IMR-90 (cell line): ENCODE measurements around the gene KLRF1. TPM values are rescaled to one million over a fixed set of nuclear protein-coding genes. Genes with fewer than 3 reads are reported as not detected.

ENCODE experiments used
- ATAC-seq: fragments of 200-7000 bp; cut with Tn5 transposase; 2 replicates; pipeline ENCODE4 v1.9.1; 2020; ENCODE audit warnings: low read depth, mild to moderate bottlenecking, moderate library complexity
- BruUV-seq: library from RNA; stranded (reverse); fragments of 400-500 nt; replicated peaks from 2 replicates; lab custom pipeline; 2021; lab: Mats Ljungman, UMichigan
- CTCF ChIA-PET: fragments of 300-600 bp; formaldehyde crosslinking; extraction: SDS; loops from one replicate; lab custom pipeline; 2021; ENCODE audit warnings: antibody characterized with exemption; lab: Yijun Ruan, JAX
- POLR2A ChIA-PET: fragments of 300-600 bp; sonication (Branson Sonifier 250); formaldehyde crosslinking; loops from one replicate; lab custom pipeline; 2022; ENCODE audit warnings: antibody characterized with exemption; ENCODE audit not compliant: unreplicated experiment; lab: Charles Lee
- DNase-seq: peaks from one replicate; pipeline ENCODE4 v3.0.0; 2013
- H2AFZ ChIP-seq: replicated peaks from 2 replicates; pipeline ENCODE3; 2013; ENCODE audit warnings: low read length, mild to moderate bottlenecking; ENCODE audit not compliant: poor library complexity
- H2AK5ac ChIP-seq: 2 replicates; pipeline ENCODE4 v1.6.1; 2013; ENCODE audit warnings: low read depth, low read length, inconsistent platforms
- H2AK9ac ChIP-seq: replicated peaks from 2 replicates; pipeline ENCODE3; 2013; ENCODE audit warnings: mild to moderate bottlenecking, low read depth, low read length, moderate library complexity; ENCODE audit not compliant: poor library complexity
- H2BK120ac ChIP-seq: 2 replicates; pipeline ENCODE4 v1.6.1; 2013; ENCODE audit warnings: low read depth, low read length, inconsistent platforms
- H2BK15ac ChIP-seq: 3 replicates; pipeline ENCODE4 v1.6.1; 2013; ENCODE audit warnings: low read depth, low read length, inconsistent platforms
- H2BK20ac ChIP-seq: 2 replicates; pipeline ENCODE4 v1.6.1; 2013; ENCODE audit warnings: low read depth, mild to moderate bottlenecking, inconsistent platforms, low read length, moderate library complexity
- H2BK5ac ChIP-seq: 2 replicates; pipeline ENCODE4 v1.6.1; 2013; ENCODE audit warnings: mild to moderate bottlenecking, low read depth, low read length, inconsistent platforms; ENCODE audit not compliant: poor library complexity, severe bottlenecking
- H3K14ac ChIP-seq: replicated peaks from 2 replicates; pipeline ENCODE4 v1.6.1; 2013; ENCODE audit warnings: low read depth, low read length, inconsistent platforms
- H3K18ac ChIP-seq: 2 replicates; pipeline ENCODE4 v1.6.1; 2013; ENCODE audit warnings: low read depth, low read length, control low read depth
- H3K23ac ChIP-seq: 2 replicates; pipeline ENCODE4 v1.6.1; 2013; ENCODE audit warnings: low read depth, low read length, inconsistent platforms
- H3K27ac ChIP-seq: 2 replicates; pipeline ENCODE4 v1.5.1; 2013; ENCODE audit warnings: mild to moderate bottlenecking, control low read depth, low read length; ENCODE audit not compliant: insufficient read depth
- H3K27me3 ChIP-seq: 2 replicates; pipeline ENCODE4 v1.6.1; 2013; ENCODE audit warnings: low read length; ENCODE audit not compliant: control insufficient read depth, insufficient read depth
- H3K36me3 ChIP-seq: 2 replicates; pipeline ENCODE4 v1.6.1; 2013; ENCODE audit warnings: low read length, mixed read lengths; ENCODE audit not compliant: control insufficient read depth, insufficient read depth
- H3K4ac ChIP-seq: 2 replicates; pipeline ENCODE4 v1.6.1; 2013; ENCODE audit warnings: low read depth, low read length, inconsistent platforms
- H3K4me1 ChIP-seq: 2 replicates; pipeline ENCODE4 v1.6.1; 2013; ENCODE audit warnings: low read length, mixed read lengths; ENCODE audit not compliant: control insufficient read depth, insufficient read depth
- H3K4me2 ChIP-seq: 2 replicates; pipeline ENCODE4 v1.6.1; 2013; ENCODE audit warnings: low read depth, mild to moderate bottlenecking, control low read depth, low read length, moderate library complexity
- H3K4me3 ChIP-seq: 2 replicates; pipeline ENCODE4 v1.5.1; 2013; ENCODE audit warnings: low read depth, mild to moderate bottlenecking, control low read depth, low read length, moderate library complexity; ENCODE audit not compliant: insufficient read depth
- H3K56ac ChIP-seq: 2 replicates; pipeline ENCODE4 v1.6.1; 2013; ENCODE audit warnings: low read length, inconsistent platforms; ENCODE audit not compliant: insufficient read depth; ENCODE audit errors: extremely low read depth
- H3K79me1 ChIP-seq, 2 experiments: 2 replicates each; pipeline ENCODE4 v1.6.1; 2013; ENCODE audit warnings: low read length in 2 of 2, inconsistent platforms in 1 of 2, low read depth in 1 of 2
- H3K9ac ChIP-seq: 2 replicates; pipeline ENCODE4 v1.6.1; 2013; ENCODE audit warnings: low read depth, low read length, control low read depth
- H3K9me1 ChIP-seq: 2 replicates; pipeline ENCODE4 v1.6.1; 2013; ENCODE audit warnings: low read length, inconsistent platforms; ENCODE audit not compliant: insufficient read depth
- H3K9me3 ChIP-seq: 2 replicates; pipeline ENCODE4 v1.6.1; 2013; ENCODE audit warnings: low read length; ENCODE audit not compliant: control insufficient read depth, insufficient read depth
- H4K20me1 ChIP-seq: 2 replicates; pipeline ENCODE4 v1.6.1; 2013; ENCODE audit warnings: low read length, inconsistent platforms; ENCODE audit not compliant: insufficient read depth
- H4K5ac ChIP-seq: 2 replicates; pipeline ENCODE4 v1.6.1; 2013; ENCODE audit warnings: mild to moderate bottlenecking, low read depth, low read length, control low read depth
- H4K8ac ChIP-seq, 2 experiments: 2 replicates each; pipeline ENCODE4 v1.6.1; 2013; ENCODE audit warnings: low read depth in 2 of 2, low read length in 2 of 2, control low read depth in 1 of 2, inconsistent platforms in 1 of 2
- H4K91ac ChIP-seq: 2 replicates; pipeline ENCODE4 v1.6.1; 2013; ENCODE audit warnings: low read depth, low read length, inconsistent platforms; ENCODE audit not compliant: insufficient read depth
- BHLHE40 ChIP-seq: fragments of 150-350 bp; IDR thresholded peaks from 2 replicates; pipeline ENCODE4 v1.6.1; 2016; ENCODE audit warnings: mild to moderate bottlenecking, low read depth, low read length
- CEBPB ChIP-seq: IDR thresholded peaks from 2 replicates; pipeline ENCODE4 v1.6.1; 2012; ENCODE audit warnings: low read depth, low read length, improper control_type of control experiment
- CHD1 ChIP-seq: IDR thresholded peaks from 2 replicates; pipeline ENCODE4 v1.6.1; 2012; ENCODE audit warnings: low read depth, low read length, improper control_type of control experiment
- FOS ChIP-seq: fragments of 150-350 bp; IDR thresholded peaks from 2 replicates; pipeline ENCODE4 v1.6.1; 2016; ENCODE audit warnings: low read depth, low read length
- MAFK ChIP-seq: IDR thresholded peaks from 2 replicates; pipeline ENCODE4 v1.6.1; 2012; ENCODE audit warnings: low read depth, low read length, improper control_type of control experiment
- MAZ ChIP-seq: IDR thresholded peaks from 2 replicates; pipeline ENCODE4 v1.6.1; 2012; ENCODE audit warnings: low read depth, mild to moderate bottlenecking, low read length, improper control_type of control experiment, moderate library complexity, borderline replicate concordance
- MXI1 ChIP-seq: IDR thresholded peaks from 2 replicates; pipeline ENCODE4 v1.6.1; 2012; ENCODE audit warnings: low read depth, mild to moderate bottlenecking, low read length, moderate library complexity, borderline replicate concordance
- NFE2L2 ChIP-seq: fragments of 150-350 bp; IDR thresholded peaks from 2 replicates; pipeline ENCODE4 v1.6.1; 2016; ENCODE audit warnings: low read depth, mild to moderate bottlenecking, low read length
- POLR2A ChIP-seq: IDR thresholded peaks from 2 replicates; pipeline ENCODE4 v1.6.1; 2012; ENCODE audit warnings: mild to moderate bottlenecking, low read depth, low read length
- RAD21 ChIP-seq: IDR thresholded peaks from 2 replicates; pipeline ENCODE4 v1.6.1; 2012; ENCODE audit warnings: low read length, improper control_type of control experiment
- RCOR1 ChIP-seq: IDR thresholded peaks from 2 replicates; pipeline ENCODE4 v1.6.1; 2012; ENCODE audit warnings: mild to moderate bottlenecking, low read length, improper control_type of control experiment; ENCODE audit not compliant: insufficient replicate concordance
- RFX5 ChIP-seq: IDR thresholded peaks from 2 replicates; pipeline ENCODE4 v1.8.0; 2012; ENCODE audit warnings: low read depth, mild to moderate bottlenecking, low read length, moderate library complexity
- SMC3 ChIP-seq: fragments of 150-350 bp; IDR thresholded peaks from 2 replicates; pipeline ENCODE4 v1.6.1; 2016; ENCODE audit warnings: low read depth, mild to moderate bottlenecking, antibody characterized with exemption, low read length, moderate library complexity
- WGBS, 2 experiments: methylation state at CpG; one replicate each; pipeline versions ENCODE4 v1.1.5 to v1.1.7; 2013; ENCODE audit warnings: missing lambda C conversion rate in 2 of 2; ENCODE audit not compliant: insufficient read length in 1 of 2; ENCODE audit errors: extremely low coverage in 2 of 2; 5-methylcytosine and 5-hydroxymethylcytosine counted together
- dilution Hi-C: fragments of 300-500 bp; cut with HindIII; formaldehyde crosslinking; loops from one replicate; pipeline ENCODE4 v1.14.3; 2018; ENCODE audit warnings: low sequenced_read_pairs; ENCODE audit not compliant: unreplicated experiment
- in situ Hi-C: fragments of 300-500 bp; cut with MboI; formaldehyde crosslinking; loops from 3 replicates; pipeline ENCODE4 v1.14.3; 2019; ENCODE audit warnings: low sequenced_read_pairs, inconsistent platforms, mixed read lengths
- intact Hi-C: fragments of 100-400 bp; cut with micrococcal nuclease; formaldehyde crosslinking; loops from 2 replicates; pipeline ENCODE4 v1.10.0; 2022
- polyA plus RNA-seq, 3 experiments: library from polyadenylated mRNA; depleted of rRNA; stranded (reverse); fragments of >200 nt; gene quantifications; 2 replicates each; pipeline ENCODE4 v1.2.3, GENCODE V29; 2012; ENCODE audit warnings: low replicate concordance in 1 of 3
- total RNA-seq: library from RNA; depleted of rRNA; stranded (reverse); fragments of >200 nt; gene quantifications from 2 replicates; pipeline ENCODE4 v1.2.3, GENCODE V29; 2012
- TF ChIP-seq, protein P1 (sequence below): fragments of 150-350 bp; IDR thresholded peaks from 2 replicates; pipeline ENCODE4 v1.6.1; 2017; ENCODE audit warnings: mild to moderate bottlenecking, antibody characterized with exemption, low read length, low read depth
- TF ChIP-seq, protein P2 (sequence below): conservative IDR thresholded peaks from 2 replicates; pipeline ENCODE4 v1.5.1; 2012; ENCODE audit warnings: mild to moderate bottlenecking, low read depth, low read length, improper control_type of control experiment
- TF ChIP-seq, protein P3 (sequence below): fragments of 150-350 bp; IDR thresholded peaks from 2 replicates; pipeline ENCODE4 v1.6.1; 2016; ENCODE audit warnings: low read depth, mild to moderate bottlenecking, low read length, moderate library complexity, borderline replicate concordance

Gene KLRF1
- total and polyA plus RNA-seq, 2 of the 4 experiments (the other 2 are of a cell fraction) = not detected

DNA sequence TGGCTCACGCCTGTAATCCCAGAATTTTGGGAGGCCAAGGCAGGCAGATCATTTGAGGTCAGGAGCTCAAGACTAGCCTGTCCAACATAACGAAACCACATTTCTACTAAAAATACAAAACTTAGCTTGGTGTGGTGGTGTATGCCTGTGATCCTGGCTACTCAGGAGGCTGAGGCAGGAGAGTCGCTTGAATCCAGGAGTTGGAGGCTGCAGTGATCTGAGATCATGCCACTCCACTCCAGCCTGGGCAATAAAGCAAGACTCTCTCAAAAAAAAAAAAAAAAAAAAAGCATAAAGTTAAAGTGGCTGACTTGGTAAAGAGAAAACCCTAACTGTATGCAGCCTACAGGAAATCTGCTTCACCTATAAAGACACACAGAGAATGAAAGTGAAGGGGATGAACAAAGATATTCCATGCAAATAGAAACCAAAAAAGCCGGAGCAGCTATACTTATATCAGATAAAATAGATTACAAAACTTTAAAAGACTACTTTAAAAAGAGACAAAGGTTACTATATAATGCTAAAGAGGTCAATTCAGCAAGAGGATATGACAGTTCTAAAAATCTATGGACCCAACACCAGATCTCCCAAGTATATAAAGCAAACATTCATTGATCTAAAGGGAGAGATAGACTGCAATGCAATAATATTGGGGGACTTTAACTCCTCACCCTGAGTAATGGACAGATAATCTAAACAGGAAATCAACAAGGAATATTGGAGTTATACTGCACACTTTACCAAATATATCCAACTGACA is 37.8 kb downstream of the KLRF1 start:
- Histone ChIP-seq H2BK15ac (no peak overlapping the region), H3K9me3 (no peaks in the 10 kb centered on the region), H2BK5ac (no peak overlapping the region), H4K91ac (no peak overlapping the region), H3K79me1 (no peaks in the 10 kb centered on the region), H2AFZ (no peak overlapping the region), H3K4me1 (no peaks in the 10 kb centered on the region), H3K4me2 (peak overlapping the region; percentile 35; the same call in 1 of the 2 replicates), H3K23ac (no peak overlapping the region), H2AK5ac (no peak overlapping the region), H3K36me3 (no peaks in the 10 kb centered on the region), H3K14ac (no peak overlapping the region), H3K18ac (no peak overlapping the region), H4K5ac (no peak overlapping the region), H3K9ac (no peak overlapping the region), H2AK9ac (no peak overlapping the region), H3K4me3 (no peak overlapping the region), H4K8ac (no peak overlapping the region), H2BK120ac (no peak overlapping the region), H3K4ac (no peak overlapping the region), H3K9me1 (no peaks in the 10 kb centered on the region), H4K20me1 (no peaks in the 10 kb centered on the region), H3K27ac (no peak overlapping the region), H3K56ac (no peak overlapping the region), H2BK20ac (no peak overlapping the region), H3K27me3 (no peaks in the 10 kb centered on the region)
- no peak for DNase-seq
- dilution Hi-C loops (no loop called here), in situ Hi-C loops (no loop called here), intact Hi-C loops (loop anchor here (5.0 kb wide), 1 partner anchor 347 kb away; the partner anchor contains the start of gene GABARAPL1)
- no TSS peak for BruUV-seq
- ChIA-PET CTCF (no interaction called here), POLR2A (no interaction called here)
- no peak for ATAC-seq
- TF ChIP-seq MXI1 (no peak), POLR2A (no peak), CHD1 (no peak), NFE2L2 (no peak), RAD21 (no peak), MAZ (no peak), SMC3 (no peak), CEBPB (no peak), MAFK (no peak), BHLHE40 (no peak), RFX5 (no peak), FOS (no peak), RCOR1 (no peak)
- TF ChIP-seq, protein P1, sequence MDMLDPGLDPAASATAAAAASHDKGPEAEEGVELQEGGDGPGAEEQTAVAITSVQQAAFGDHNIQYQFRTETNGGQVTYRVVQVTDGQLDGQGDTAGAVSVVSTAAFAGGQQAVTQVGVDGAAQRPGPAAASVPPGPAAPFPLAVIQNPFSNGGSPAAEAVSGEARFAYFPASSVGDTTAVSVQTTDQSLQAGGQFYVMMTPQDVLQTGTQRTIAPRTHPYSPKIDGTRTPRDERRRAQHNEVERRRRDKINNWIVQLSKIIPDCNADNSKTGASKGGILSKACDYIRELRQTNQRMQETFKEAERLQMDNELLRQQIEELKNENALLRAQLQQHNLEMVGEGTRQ = no peak
- TF ChIP-seq, protein P2, sequence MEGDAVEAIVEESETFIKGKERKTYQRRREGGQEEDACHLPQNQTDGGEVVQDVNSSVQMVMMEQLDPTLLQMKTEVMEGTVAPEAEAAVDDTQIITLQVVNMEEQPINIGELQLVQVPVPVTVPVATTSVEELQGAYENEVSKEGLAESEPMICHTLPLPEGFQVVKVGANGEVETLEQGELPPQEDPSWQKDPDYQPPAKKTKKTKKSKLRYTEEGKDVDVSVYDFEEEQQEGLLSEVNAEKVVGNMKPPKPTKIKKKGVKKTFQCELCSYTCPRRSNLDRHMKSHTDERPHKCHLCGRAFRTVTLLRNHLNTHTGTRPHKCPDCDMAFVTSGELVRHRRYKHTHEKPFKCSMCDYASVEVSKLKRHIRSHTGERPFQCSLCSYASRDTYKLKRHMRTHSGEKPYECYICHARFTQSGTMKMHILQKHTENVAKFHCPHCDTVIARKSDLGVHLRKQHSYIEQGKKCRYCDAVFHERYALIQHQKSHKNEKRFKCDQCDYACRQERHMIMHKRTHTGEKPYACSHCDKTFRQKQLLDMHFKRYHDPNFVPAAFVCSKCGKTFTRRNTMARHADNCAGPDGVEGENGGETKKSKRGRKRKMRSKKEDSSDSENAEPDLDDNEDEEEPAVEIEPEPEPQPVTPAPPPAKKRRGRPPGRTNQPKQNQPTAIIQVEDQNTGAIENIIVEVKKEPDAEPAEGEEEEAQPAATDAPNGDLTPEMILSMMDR = no peak
- TF ChIP-seq, protein P3, sequence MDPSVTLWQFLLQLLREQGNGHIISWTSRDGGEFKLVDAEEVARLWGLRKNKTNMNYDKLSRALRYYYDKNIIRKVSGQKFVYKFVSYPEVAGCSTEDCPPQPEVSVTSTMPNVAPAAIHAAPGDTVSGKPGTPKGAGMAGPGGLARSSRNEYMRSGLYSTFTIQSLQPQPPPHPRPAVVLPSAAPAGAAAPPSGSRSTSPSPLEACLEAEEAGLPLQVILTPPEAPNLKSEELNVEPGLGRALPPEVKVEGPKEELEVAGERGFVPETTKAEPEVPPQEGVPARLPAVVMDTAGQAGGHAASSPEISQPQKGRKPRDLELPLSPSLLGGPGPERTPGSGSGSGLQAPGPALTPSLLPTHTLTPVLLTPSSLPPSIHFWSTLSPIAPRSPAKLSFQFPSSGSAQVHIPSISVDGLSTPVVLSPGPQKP = no peak
- WGBS, 2 experiments = no CpG with 5 or more reads among the region's 4 CpGs
